ENCODE measurements around the gene ST8SIA6.
"Not testable (repeated sequence)": the region's sequence is repeated elsewhere in the genome, so short reads cannot be mapped to it uniquely, and the experiment has no call there.

DNA sequence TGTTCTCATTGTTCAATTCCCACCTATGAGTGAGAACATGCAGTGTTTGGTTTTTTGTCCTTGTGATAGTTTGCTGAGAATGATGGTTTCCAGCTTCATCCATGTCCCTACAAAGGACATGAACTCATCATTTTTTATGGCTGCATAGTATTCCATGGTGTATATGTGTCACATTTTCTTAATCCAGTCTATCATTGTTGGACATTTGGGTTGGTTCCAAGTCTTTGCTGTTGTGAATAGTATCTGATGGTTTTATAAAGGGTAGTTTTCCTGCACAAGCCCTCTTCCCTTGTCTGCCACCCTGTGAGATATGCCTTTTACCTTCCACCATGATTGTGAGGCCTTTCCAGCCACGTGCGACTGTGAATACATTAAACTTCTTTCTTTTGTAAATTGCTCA lies 17.8 kb downstream of the ST8SIA6 start:
- TF ChIP-seq, protein P1, sequence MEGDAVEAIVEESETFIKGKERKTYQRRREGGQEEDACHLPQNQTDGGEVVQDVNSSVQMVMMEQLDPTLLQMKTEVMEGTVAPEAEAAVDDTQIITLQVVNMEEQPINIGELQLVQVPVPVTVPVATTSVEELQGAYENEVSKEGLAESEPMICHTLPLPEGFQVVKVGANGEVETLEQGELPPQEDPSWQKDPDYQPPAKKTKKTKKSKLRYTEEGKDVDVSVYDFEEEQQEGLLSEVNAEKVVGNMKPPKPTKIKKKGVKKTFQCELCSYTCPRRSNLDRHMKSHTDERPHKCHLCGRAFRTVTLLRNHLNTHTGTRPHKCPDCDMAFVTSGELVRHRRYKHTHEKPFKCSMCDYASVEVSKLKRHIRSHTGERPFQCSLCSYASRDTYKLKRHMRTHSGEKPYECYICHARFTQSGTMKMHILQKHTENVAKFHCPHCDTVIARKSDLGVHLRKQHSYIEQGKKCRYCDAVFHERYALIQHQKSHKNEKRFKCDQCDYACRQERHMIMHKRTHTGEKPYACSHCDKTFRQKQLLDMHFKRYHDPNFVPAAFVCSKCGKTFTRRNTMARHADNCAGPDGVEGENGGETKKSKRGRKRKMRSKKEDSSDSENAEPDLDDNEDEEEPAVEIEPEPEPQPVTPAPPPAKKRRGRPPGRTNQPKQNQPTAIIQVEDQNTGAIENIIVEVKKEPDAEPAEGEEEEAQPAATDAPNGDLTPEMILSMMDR (conservative IDR thresholded peaks at IDR 0.05; ENCODE audit: low read length) = not testable (repeated sequence)
- TF ChIP-seq EZH2phosphoT487 (IDR thresholded peaks at IDR 0.05; ENCODE audit: borderline replicate concordance) = not testable (repeated sequence)

Data from Loucy (cell line).